Activated T-cell treated with anti-CD3 and anti-CD28 coated beads for 4 hours (primary cell): ENCODE data around the gene MAGEA3.
"Not testable (repeated sequence)": the region's sequence is repeated elsewhere in the genome, so short reads cannot be mapped to it uniquely, and the experiment has no call there.

ENCODE experiments used
- DNase-seq: peaks from one replicate; pipeline ENCODE4 v3.0.0-alpha.2; 2020

The MAGEA3 gene, protein sequence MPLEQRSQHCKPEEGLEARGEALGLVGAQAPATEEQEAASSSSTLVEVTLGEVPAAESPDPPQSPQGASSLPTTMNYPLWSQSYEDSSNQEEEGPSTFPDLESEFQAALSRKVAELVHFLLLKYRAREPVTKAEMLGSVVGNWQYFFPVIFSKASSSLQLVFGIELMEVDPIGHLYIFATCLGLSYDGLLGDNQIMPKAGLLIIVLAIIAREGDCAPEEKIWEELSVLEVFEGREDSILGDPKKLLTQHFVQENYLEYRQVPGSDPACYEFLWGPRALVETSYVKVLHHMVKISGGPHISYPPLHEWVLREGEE

DNA sequence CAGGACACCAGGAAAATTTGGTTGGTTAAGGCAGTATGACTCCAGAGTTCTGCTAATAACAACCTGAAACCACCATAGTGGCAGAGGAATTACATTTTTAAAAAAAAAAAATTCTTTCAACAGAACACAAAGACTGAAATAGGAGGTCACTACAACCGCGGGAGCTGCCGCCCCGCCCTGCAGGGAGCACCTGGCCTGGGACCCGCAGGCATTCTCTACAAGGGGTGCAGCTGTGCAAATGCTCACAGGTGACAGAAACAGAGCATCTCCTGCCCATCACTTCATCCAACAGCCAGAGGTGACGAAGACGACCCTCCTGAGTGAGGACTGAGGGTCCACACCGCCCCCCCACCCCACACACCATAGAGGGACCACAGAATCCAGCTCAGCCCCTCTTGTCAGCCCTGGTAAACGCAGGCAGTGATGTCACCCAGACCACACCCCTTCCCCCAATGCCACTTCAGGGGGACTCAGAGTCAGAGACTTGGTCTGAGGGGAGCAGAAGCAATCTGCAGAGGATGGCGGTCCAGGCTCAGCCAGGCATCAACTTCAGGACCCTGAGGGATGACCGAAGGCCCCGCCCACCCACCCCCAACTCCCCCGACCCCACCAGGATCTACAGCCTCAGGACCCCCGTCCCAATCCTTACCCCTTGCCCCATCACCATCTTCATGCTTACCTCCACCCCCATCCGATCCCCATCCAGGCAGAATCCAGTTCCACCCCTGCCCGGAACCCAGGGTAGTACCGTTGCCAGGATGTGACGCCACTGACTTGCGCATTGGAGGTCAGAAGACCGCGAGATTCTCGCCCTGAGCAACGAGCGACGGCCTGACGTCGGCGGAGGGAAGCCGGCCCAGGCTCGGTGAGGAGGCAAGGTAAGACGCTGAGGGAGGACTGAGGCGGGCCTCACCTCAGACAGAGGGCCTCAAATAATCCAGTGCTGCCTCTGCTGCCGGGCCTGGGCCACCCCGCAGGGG is at the start of gene MAGEA3:
TSS of gene MAGEA3 (plus strand) at position 843 of the 980 bp plus-strand sequence. CDS start 2,039 bp downstream, outside the sequence.
- not testable (repeated sequence) for DNase-seq

DNA sequence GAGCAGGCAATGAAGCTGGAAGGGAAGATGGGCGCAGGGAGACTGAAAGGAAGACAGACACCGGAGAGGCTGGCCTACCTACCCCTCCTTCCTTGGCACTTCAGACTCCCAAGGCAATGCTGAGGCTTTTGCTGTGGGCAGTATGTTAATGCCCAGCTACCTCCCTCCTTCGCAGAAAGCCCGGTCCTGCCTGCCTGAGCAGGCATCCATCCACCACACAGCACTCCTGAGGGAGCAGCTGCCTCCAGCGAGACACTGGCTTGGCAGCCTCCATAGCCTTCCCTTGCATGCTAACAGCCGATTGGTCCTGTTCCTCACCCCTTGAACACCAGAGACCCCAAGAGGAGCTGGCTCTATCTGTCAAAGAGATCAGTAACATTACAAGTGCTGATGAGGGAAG is 46.5 kb upstream of the MAGEA3 start:
- no peak for DNase-seq

DNA sequence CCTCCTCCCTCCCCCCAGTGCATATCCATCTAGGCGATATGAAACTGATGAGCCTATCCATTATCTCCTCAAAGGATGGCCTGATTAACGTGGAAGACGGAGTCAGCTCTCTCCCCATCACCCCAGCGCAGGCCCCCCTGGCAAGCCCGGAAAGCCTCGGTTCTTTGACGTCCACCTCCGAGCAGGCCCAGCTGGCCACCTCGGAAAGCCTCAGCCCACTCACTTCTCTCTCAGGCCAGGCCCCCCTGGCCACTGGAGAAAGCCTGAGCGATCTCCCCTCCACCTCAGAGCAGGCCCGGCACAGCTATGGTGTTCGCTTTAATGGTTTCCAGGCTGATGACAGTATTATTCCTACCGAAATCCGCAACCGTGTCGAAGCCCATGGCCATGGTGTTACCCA is 46.1 kb upstream of the MAGEA3 start:
- no peak for DNase-seq

DNA sequence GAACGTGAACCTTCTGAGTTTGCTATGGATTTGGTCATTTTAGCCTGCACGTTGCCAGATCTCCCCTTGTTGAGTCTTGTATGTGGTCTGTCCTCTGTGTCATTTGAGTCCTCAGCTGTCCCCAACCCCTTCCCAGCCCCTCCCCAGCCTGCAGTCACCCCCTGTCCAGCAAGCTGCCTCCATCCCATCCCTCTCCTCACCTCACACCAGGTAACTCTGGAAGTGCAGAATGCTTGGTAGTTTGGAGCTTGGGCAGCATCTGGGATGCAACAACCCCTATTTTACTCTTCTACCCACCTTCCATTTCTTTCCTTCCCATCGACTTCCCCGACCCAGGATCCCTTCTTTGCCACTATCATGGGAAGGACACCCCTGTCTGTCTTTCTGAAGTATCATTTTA is 42.5 kb upstream of the MAGEA3 start:
- no peak for DNase-seq

DNA sequence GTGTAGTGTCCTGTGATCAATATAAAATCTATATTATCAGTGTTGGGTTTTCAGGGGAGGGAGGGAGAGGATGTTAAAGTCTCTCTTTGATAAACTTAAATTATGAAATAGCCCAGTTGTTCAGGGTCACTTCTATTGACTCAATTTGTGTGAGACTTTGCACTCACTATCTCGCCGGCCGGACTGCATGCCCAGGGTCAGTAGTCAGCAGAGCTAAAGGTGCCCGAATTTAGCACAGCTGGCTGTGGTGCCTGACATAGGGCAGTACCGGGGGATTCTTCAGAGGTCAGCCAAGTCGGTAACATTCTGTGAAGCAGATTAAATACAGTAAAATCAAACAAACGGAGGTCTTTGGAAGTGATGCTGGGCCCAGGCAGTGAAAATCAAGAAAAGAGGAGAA is 41.7 kb upstream of the MAGEA3 start:
- DNase-seq = no peak

DNA sequence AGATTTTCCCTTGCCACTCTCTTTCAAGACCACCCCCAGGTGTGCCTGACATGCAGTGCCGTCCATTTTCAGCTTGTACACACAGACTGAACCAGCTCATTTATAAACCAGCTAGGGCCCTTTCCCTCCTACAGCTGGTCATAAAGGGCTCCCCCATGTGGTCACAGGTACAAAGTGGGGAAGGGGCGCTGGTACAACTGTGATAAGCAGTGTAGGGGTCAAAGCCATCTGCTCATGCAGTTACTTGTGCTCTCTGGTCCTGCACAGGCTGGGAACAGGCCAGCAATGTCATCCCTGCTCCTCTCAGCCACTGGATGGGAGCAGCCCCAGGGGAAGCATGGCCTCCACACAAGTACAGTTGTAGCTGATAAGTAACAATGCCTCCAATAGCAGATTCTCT is 40.3 kb upstream of the MAGEA3 start:
- DNase-seq = no peak

DNA sequence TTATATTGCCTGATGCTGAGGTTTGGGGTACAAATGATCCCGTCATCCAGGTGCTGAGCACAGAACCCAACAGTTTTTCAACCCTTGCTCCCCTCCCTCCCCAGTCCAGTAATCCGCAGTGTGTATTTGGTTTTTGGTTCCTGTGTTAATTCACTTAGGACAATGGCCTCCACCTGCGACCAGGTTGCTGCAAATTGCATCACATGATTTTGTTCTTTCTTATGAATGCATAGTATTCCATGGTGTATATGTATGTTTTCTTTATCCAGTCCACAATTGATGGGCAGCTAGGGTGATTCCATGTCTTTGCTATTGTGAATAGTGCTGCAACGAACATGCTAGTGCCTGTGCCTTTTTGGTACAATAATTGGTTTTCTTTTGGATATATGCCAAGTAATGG is 35.5 kb upstream of the MAGEA3 start:
- no peak for DNase-seq

DNA sequence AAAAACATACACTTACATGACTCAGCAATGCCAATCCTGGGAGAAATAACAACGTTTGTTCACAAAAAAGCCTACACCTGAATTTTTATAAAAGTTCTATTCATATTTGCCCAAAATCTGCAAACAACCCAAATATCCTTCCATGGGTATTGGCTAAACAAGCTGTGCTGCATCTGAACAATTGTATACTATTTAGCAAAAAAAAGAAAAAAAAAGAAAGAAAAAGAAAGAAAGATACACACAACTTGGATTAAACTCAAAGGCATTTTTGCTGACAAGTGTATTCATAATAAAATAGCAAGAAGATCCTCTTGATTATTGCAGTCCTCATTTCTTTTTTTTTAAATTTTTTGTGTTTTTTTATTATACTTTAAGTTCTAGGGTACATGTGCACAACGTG is 24.5 kb upstream of the MAGEA3 start:
- DNase-seq = no peak

DNA sequence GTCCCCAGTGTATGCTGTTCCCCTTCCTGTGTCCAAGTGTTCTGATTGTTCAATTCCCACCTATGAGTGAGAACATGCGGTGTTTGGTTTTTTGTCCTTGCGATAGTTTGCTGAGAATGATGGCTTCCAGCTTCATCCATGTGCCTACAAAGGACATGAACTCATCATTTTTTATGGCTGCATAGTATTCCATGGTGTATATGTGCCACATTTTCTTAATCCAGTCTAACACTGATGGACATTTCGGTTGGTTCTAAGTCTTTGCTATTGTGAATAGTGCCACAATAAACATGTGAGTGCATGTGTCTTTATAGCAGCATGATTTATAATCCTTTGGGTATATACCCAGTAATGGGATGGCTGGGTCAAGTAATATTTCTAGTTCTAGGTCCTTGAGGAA is 23.9 kb upstream of the MAGEA3 start:
- not testable (repeated sequence) for DNase-seq

DNA sequence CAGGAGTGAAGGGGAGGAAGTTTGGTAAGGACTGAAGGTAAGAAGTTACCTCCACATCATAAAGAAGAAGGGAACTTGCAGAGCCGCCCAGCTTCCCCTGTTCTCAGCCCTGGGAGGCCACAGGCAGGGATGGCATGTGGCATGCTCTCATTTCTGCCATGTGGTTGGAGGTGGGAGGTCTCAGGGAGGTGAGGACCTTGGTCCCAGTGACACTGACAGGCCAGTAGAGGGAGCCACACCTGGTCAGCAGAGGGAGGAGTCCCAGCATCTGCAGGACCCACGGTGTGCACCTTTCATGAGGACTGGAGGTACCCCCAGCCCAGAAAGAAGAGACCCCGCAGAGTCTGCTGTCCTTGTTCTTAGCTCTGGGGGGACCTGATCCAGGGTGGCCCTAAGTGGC is 17.6 kb upstream of the MAGEA3 start:
- DNase-seq = not testable (repeated sequence)

DNA sequence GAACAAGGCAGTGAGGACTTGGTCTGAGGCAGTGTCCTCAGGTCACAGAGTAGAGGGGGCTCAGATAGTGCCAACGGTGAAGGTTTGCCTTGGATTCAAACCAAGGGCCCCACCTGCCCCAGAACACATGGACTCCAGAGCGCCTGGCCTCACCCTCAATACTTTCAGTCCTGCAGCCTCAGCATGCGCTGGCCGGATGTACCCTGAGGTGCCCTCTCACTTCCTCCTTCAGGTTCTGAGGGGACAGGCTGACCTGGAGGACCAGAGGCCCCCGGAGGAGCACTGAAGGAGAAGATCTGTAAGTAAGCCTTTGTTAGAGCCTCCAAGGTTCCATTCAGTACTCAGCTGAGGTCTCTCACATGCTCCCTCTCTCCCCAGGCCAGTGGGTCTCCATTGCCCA is 1.8 kb downstream of the MAGEA3 start:
- not testable (repeated sequence) for DNase-seq

DNA sequence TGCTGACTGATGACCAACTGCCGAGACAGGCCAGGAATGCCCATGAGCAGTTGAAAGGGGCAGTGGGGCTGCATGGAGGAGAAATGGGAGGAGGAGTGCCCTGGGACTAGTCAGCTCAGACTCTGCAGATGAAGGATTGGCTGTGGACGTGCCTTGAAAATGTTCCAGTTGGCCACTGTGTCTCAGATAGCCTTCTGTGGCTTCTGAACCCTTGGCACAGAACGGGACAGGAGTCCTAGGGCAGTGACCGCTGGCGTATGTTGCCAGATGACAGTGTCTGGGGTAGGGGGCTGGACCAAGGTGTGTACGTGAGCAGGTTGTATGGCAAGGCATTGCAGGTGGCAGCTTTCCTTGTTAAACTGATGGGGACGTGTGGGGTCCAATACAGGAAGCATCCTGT is 7.9 kb downstream of the MAGEA3 start:
- not testable (repeated sequence) for DNase-seq

DNA sequence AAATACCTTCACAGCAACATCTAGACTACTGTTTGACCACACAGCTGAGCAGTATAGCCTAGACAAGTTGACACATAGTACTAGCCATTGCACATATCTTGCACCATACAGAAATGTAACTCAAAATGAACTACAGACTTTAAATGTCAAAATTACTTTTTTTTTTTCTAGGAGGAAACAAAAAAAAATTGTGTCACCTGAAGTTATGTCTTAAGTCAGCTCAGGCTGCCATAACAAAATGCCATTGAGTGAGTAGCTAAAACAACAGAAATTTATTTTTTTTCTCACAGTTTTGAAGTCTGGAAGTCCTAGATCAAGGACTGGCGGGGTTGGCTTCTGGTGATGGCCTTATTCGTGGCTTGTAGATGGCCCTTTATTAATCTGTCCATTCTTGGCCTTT is 10.6 kb downstream of the MAGEA3 start, which contains the start of gene CSAG2:
TSS of gene CSAG2 (minus strand) at position 101 of the 400 bp plus-strand sequence. CDS start 161 bp downstream, outside the sequence.
- not testable (repeated sequence) for DNase-seq

DNA sequence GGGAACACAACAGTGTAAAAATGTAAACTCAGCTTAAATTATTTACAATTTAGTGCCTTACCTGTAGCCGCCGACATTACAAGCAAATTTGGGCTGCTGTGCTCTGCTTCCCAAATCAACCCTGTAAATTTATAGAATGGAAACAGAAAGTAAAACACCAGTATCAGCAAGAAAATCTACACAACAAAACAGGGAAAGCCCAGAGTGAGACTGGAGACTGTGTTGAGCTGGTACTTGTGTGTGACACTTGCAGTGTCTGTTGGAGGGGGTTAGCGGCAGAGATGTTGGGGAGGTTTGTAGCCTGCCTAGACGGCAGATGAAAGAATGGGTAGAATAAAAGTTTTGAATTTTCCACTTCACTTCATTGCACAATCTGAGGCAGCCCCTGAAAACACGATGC is 14.6 kb downstream of the MAGEA3 start:
- DNase-seq = not testable (repeated sequence)

DNA sequence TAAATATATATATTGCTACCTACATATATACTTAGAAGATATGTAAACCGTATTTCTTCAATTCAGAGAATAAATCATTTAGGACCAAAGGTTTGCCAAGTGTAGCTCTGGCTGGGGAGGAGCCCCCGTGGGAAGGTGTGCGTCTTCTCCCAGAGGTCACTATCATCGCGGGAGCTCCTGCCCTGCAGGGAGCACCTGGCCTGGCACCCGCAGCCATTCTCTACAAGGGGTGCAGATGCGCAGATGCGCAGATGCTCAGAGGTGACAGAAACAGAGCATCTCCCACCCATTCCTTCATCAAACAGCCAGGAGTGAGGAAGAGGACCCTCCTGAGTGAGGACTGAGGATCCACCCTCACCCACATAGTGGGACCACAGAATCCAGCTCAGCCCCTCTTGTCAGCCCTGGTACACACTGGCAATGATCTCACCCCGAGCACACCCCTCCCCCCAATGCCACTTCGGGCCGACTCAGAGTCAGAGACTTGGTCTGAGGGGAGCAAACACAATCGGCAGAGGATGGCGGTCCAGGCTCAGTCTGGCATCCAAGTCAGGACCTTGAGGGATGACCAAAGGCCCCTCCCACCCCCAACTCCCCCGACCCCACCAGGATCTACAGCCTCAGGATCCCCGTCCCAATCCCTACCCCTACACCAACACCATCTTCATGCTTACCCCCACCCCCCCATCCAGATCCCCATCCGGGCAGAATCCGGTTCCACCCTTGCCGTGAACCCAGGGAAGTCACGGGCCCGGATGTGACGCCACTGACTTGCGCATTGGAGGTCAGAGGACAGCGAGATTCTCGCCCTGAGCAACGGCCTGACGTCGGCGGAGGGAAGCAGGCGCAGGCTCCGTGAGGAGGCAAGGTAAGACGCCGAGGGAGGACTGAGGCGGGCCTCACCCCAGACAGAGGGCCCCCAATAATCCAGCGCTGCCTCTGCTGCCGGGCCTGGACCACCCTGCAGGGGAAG is 15.5 kb downstream of the MAGEA3 start, which contains the start of gene MAGEA2B:
TSS of gene MAGEA2B (plus strand) at position 814 of the 973 bp plus-strand sequence. CDS start 2,479 bp downstream, outside the sequence.
- not testable (repeated sequence) for DNase-seq

DNA sequence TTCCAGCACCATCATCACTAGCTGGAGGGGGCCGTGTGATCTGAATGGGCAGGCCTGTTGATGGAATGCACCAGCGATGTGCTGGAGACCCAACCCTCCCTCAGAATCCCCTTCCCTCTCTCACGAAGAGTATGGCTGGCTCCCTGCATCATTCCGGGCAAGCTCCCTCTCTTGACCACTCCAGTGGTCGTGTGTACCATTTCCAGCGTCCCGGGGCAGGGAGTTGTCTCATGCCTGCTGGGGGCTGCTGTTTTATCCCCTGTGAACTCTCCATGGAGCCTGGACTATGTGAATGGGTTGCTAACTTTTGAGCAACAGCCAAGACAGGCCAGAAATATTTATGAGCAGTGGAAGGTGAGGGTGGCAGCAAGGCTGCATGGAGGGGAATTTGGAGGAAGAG is 26.8 kb downstream of the MAGEA3 start:
- DNase-seq = no peak

DNA sequence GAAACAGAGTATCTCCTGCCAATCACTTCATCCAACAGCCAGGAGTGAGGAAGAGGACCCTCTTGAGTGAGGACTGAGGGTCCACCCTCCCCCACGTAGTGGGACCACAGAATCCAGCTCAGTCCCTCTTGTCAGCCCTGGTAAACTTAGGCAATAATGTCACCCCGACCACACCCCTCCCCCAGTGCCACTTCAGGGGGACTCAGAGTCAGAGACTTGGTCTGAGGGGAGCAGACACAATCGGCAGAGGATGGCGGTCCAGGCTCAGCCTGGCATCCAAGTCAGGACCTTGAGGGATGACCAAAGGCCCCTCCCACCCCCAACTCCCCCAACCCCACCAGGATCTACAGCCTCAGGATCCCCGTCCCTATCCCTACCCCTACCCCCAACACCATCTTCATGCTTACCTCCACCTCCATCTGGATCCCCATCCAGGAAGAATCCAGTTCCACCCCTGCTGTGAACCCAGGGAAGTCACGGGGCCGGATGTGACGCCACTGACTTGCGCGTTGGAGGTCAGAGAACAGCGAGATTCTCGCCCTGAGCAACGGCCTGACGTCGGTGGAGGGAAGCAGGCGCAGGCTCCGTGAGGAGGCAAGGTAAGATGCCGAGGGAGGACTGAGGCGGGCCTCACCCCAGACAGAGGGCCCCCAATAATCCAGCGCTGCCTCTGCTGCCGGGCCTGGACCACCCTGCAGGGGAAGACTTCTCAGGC is 34.8 kb downstream of the MAGEA3 start, which contains the start of the genes CSAG1 and MAGEA12:
TSS of gene CSAG1 (minus strand) at position 461 of the 715 bp plus-strand sequence. CDS start 1,261 bp downstream, outside the sequence.
TSS of gene MAGEA12 (plus strand) at position 497 of the 715 bp plus-strand sequence. CDS start 2,405 bp downstream, outside the sequence.
- DNase-seq = no peak

DNA sequence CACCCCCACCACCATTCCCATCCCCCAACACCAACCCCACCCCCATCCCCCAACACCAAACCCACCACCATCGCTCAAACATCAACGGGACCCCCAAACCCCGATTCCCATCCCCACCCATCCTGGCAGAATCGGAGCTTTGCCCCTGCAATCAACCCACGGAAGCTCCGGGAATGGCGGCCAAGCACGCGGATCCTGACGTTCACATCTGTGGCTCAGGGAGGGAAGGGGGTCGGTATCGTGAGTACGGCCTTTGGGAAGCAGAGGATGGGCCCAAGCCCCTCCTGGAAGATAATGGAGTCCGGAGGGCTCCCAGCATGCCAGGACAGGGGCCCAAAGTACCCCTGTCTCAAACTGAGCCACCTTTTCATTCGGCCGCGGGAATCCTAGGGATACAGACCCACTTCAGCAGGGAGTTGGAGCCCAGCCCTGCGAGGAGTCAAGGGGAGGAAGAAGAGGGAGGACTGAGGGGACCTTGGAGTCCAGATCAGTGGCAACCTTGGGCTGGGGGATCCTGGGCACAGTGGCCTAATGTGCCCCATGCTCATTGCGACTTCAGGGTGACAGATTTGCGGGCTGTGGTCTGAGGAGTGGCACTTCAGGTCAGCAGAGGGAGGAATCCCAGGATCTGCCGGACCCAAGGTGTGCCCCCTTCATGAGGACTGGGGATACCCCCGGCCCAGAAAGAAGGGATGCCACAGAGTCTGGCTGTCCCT is 35.7 kb downstream of the MAGEA3 start:
- DNase-seq = not testable (repeated sequence)

DNA sequence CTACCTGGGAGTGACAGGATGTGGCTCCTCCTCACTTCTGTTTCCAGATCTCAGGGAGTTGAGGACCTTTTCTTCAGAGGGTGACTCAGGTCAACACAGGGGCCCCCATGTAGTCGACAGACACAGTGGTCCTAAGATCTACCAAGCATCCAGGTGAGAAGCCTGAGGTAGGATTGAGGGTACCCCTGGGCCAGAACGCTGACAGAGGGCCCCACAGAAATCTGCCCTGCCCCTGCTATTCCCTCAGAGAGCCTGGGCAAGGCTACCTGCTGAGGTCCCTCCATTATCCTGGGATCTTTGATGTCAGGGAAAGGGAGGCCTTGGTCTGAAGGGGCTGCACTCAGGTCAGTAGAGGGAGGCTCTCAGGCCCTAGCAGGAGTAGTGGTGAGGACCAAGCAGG is 36.5 kb downstream of the MAGEA3 start:
- no peak for DNase-seq

DNA sequence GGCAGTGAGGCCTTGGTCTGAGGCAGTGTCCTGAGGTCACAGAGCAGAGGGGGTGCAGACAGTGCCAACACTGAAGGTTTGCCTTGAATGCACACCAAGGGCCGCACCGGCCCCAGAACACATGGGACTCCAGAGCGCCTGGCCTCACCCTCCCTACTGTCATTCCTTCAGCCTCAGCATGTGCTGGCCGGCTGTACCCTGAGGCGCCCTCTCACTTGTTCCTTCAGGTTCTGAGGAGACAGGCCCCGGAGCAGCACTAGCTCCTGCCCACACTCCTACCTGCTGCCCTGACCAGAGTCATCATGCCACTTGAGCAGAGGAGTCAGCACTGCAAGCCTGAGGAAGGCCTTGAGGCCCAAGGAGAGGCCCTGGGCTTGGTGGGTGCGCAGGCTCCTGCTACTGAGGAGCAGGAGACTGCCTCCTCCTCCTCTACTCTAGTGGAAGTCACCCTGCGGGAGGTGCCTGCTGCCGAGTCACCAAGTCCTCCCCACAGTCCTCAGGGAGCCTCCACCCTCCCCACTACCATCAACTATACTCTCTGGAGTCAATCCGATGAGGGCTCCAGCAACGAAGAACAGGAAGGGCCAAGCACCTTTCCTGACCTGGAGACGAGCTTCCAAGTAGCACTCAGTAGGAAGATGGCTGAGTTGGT is 37.4 kb downstream of the MAGEA3 start:
- DNase-seq = no peak
